ENCODE data around the gene PRLH.
A peak's percentile ranks its signal among the peaks of the same experiment; 100 is the strongest.

Gene PRLH

GRCh38 chr2:237566401-237567235 is at the start of gene PRLH:
PRLH (plus strand) TSS chr2:237566574; CDS start chr2:237566574, 0 bp downstream.
- DNase-seq (ENCODE audit: low read depth, low spot score) = no peak

GRCh38 chr2:237517163-237517562 is 49.2 kb upstream of the PRLH start:
- no peak for DNase-seq (ENCODE audit: low read depth, low spot score)

GRCh38 chr2:237517990-237518389 is 48.4 kb upstream of the PRLH start:
- no peak for DNase-seq (ENCODE audit: low read depth, low spot score)

- DNase-seq (ENCODE audit: low read depth, low spot score) = no peak
These were observed 46.7 kb upstream of the PRLH start for GRCh38 chr2:237519506-237520245.

- no peak for DNase-seq (ENCODE audit: low read depth, low spot score)
These were observed 46.1 kb upstream of the PRLH start for GRCh38 chr2:237520290-237520689.

GRCh38 chr2:237524631-237525030 is 41.7 kb upstream of the PRLH start:
- no peak for DNase-seq (ENCODE audit: low read depth, low spot score)

- no peak for DNase-seq (ENCODE audit: low read depth, low spot score)
These were observed 40.7 kb upstream of the PRLH start for GRCh38 chr2:237525559-237526157.

- DNase-seq (ENCODE audit: low read depth, low spot score) = no peak
These were observed 39.1 kb upstream of the PRLH start for GRCh38 chr2:237527233-237527632.

- DNase-seq (ENCODE audit: low read depth, low spot score) = no peak
These were observed 38.6 kb upstream of the PRLH start for GRCh38 chr2:237527766-237528165.

GRCh38 chr2:237529452-237530402 is 36.6 kb upstream of the PRLH start:
- no peak for DNase-seq (ENCODE audit: low read depth, low spot score)

- DNase-seq (ENCODE audit: low read depth, low spot score) = no peak
These were observed 35.6 kb upstream of the PRLH start for GRCh38 chr2:237530472-237531433.

GRCh38 chr2:237532160-237532559 is 34.2 kb upstream of the PRLH start:
- DNase-seq (ENCODE audit: low read depth, low spot score) = no peak

GRCh38 chr2:237533668-237534161 is 32.7 kb upstream of the PRLH start:
- DNase-seq (ENCODE audit: low read depth, low spot score) = peak; percentile 29

- no peak for DNase-seq (ENCODE audit: low read depth, low spot score)
These were observed 32.0 kb upstream of the PRLH start for GRCh38 chr2:237534380-237534779.

- DNase-seq (ENCODE audit: low read depth, low spot score) = no peak
These were observed 30.8 kb upstream of the PRLH start for GRCh38 chr2:237535385-237536082.

GRCh38 chr2:237536083-237536415 is 30.3 kb upstream of the PRLH start:
- DNase-seq (ENCODE audit: low read depth, low spot score) = no peak

GRCh38 chr2:237536617-237537016 is 29.8 kb upstream of the PRLH start:
- DNase-seq (ENCODE audit: low read depth, low spot score) = no peak

- DNase-seq (ENCODE audit: low read depth, low spot score) = no peak
These were observed 28.2 kb upstream of the PRLH start for GRCh38 chr2:237538001-237538720.

- no peak for DNase-seq (ENCODE audit: low read depth, low spot score)
These were observed 27.5 kb upstream of the PRLH start for GRCh38 chr2:237538901-237539300.
